IPS-NIHi7 (cell line): ENCODE results near the gene MYT1.
"Not testable (repeated sequence)": the region's sequence is repeated elsewhere in the genome, so short reads cannot be mapped to it uniquely, and the experiment has no call there.

Experiments used
- DNase-seq: peaks from one replicate; pipeline ENCODE4 v3.0.0; 2012; ENCODE audit warnings: mixed read lengths; ENCODE audit errors: extremely low spot score

The MYT1 gene

DNA sequence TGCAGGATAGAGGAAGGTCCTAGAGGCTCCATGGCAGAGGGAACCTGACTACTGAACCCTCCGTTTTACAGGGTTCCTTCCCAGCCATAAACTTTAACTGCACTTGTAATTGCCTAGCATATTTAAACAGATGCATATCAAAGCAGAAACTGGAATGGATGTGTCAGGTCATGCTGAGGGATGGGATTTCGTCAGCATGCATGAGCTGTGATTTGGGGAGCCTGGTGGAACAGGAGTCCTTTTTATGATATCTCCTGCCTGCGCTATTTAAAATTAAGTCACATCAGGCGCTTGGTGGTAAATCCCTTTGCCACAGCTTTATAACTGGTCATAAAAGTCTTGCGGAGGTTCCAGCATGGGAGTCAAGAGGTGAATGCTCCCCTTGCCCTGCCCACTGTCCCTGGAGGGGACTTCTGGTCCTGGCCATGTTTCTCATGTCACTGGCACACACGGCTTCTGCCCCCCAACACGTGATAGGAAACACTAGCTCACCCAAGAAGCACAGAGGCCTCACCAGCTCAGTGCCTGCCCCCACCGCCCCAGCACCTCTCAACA is 65.3 kb downstream of the MYT1 start:
- no peak for DNase-seq

DNA sequence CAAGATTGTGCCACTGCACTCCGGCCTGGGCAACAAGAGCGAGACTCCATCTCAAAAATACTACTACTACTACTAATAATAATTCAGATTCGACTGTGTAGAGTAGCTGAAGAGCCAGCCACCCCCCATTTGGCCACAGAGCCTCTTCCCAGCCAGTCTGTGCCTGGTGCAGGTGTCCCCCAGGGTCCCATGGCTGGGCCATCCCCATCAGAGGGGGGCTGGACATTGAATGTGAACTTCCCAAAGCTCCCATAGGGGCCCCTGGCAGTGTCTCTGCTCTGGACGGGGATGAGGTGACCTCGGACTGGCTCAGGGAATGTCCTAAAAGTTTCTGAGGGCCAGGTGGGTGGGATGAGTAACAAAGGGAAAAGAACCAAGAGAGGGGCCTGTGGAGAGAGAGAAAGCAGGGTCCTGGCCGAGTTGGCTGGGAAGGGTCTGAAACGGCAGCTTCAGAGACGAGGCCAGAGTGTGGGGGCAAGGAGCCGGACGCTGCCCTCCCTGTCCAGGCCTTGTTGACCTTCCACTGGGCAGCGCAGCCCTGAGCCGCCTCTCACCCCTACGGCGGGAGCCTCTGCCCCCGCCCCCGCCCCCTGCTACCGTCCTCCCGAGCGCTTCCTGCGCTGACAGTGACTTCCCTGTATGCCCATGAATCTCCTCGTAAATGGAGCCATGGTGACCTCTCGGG is 66.4 kb downstream of the MYT1 start:
- DNase-seq, result no peak

DNA sequence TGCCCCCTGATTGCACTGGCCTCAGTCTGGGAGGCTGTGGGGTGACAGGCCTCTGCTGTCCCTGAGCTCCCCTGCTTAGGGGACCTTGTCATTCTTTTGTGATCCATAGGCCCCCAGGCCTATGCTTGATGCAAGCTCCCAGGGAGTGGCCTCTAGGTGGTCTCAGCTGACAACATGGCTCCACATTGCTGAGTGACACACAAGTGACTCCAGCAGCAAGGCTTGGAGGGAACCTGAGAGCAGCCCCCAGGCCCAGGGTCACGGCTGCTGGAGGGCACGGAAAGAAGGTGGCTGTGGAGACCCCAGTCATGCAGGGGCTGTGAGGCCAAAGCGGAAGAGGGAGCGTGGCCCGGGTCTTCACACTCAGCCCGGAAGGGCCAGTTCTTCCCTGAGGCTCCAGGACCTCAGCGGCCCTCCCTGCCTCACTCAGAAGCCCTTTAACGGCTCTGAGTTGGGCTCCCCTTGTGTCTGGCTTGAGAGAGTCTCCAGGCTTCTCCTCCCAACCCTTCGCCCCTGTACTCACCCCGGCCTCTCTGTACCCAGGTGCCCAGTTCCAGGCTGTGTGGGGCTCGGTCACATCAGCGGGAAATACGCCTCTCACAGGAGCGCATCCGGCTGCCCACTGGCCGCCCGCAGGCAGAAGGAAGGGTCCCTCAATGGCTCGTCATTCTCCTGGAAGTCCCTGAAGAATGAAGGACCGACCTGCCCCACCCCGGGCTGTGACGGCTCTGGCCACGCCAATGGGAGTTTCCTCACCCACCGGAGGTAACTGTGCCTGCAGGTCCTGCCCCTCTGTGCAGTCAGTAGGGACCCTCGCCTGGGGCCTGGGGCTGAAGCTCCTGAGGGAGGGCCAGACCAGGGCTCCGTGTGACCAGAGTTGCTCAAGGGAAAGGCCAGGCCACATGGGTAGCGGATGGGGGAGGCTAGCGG is 67.6 kb downstream of the MYT1 start:
- no peak for DNase-seq

DNA sequence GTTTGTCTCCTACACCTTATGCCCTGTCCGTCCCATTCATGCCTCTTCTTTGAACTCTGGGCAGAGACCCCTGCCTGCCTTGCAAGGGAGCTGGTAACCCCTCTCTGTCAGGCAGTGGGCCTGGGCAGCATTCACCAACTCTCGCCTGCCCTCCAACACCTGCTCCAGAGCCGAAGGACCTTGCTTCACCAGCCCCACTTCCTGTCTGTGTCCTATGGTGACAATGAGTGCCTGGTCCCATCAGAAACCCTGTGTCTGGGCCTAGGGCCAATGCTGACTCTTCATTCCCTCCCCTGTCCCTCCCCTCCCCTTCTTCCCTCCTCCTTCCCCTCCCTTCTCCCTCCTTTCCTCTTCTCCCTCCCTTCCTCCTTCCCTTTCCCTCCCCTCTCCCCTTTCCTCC is 68.5 kb downstream of the MYT1 start:
- no peak for DNase-seq

DNA sequence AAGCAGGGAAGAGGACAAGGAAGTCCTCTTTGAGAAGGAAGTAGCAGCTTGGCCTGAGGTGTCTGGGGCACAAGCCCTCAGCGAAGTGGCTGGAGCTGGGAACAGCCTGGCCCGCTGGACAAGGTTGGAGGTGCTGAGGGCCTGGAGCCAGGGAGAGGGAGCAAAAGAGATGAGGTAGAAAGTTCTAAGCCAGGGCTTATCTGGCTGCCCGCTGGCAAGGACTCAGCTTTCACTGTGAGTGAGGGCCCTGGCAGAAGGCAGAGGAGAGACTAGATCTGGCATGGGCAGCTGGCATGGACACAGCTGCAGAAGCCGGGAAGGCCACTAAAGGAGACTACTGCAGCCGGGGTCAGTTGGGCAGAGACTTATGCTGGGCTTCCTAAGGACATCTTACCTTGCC is 69.5 kb downstream of the MYT1 start:
- DNase-seq, result no peak

DNA sequence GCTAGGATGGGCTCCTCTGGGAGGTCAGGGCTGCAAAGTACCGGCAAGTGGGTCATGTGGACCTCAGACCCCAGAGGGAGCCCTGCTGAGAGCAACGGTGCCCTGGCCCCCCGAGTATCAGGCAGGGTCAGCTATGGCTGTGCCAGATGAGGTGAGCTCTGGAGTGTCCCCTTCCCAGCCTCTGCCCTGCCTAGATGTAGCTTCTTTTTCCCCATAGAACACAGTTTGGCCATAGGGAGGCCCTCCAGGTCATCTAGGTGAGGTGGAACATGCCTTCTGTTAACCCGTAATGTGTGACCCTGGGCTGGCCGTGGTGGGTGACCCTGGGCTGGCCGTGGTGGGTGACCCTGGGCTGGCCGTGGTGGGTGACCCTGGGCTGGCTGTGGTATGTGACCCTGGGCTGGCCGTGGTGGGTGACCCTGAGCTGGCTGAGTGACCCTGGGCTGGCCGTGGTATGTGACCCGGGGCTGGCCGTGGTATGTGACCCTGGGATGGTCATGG is 70.1 kb downstream of the MYT1 start:
- no peak for DNase-seq

DNA sequence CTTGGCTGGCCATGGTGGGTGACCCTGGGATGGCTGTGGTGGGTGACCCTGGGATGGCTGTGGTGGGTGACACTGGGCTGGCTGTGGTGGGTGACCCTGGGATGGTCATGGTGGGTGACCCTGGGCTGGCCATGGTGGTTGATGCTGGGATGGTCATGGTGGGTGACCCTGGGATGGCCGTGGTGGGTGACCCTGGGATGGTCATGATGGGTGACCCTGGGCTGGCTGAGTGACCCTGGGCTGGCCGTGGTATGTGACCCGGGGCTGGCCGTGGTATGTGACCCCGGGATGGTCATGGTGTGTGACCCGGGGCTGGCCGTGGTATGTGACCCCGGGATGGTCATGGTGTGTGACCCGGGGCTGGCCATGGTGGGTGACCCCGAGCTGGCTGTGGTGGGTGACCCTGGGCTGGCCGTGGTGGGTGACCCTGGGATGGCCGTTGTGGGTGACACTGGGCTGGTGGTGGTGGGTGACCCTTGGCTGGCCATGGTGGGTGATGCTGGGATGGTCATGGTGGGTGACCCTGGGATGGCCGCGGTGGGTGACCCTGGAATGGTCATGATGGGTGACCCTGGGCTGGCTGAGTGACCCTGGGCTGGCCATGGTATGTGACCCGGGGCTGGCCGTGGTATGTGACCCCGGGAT is 70.8 kb downstream of the MYT1 start:
- not testable (repeated sequence) for DNase-seq

DNA sequence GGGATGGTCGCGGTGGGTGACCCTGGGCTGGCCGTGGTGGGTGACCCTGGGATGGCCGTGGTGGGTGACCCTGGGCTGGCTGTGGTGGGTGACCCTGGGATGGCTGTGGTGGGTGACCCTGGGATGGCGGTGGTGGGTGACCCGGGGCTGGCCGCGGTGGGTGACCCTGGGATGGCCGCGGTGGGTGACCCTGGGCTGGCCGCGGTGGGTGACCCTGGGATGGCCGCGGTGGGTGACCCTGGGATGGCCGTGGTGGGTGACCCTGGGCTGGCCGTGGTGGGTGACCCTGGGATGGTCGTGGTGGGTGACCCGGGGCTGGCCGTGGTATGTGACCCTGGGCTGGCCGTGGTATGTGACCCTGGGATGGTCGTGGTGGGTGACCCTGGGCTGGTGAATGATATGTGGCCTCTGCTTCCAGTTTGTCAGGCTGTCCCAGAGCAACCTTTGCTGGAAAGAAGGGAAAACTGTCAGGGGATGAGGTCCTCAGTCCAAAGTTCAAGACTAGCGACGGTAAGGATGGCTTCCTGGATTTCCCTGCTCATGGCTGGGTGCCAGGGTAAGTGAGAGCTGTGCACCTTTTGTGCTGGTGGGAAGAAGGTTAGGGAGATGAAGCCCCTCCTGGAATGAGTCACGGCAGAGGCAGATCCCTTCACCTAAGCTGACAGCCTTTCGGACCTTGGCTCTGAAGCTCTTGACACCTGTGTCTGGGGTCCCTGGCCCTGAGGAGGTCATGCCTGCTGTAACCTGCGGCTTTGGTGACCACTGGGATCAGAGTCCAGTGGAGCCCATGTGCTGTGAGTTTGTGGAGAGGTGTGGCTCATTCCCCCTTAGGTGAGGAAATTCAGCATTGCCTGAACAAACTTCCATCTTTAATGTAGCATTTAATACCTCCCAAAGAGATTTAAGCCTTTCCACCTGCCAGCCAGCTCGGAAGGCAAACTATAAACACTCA is 72.2 kb downstream of the MYT1 start:
- DNase-seq, result no peak

DNA sequence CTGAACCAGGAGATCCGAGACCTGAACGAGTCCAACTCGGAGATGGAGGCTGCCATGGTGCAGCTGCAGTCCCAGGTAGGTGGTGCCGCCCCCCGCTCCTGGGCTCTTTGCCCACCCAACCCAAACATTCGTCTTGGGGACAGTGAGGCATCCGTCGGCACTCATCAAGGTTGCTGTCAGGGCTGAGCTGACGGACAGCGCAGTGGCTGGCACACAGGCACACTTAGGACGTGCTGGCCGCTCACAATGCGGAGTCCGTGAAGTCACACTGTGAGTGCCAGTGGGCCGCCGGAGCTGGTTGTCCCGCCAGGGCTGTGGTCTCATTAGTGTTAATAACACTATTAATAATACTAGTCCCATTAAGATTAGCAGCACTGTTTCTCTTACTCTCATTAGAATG is 73.1 kb downstream of the MYT1 start:
- no peak for DNase-seq

DNA sequence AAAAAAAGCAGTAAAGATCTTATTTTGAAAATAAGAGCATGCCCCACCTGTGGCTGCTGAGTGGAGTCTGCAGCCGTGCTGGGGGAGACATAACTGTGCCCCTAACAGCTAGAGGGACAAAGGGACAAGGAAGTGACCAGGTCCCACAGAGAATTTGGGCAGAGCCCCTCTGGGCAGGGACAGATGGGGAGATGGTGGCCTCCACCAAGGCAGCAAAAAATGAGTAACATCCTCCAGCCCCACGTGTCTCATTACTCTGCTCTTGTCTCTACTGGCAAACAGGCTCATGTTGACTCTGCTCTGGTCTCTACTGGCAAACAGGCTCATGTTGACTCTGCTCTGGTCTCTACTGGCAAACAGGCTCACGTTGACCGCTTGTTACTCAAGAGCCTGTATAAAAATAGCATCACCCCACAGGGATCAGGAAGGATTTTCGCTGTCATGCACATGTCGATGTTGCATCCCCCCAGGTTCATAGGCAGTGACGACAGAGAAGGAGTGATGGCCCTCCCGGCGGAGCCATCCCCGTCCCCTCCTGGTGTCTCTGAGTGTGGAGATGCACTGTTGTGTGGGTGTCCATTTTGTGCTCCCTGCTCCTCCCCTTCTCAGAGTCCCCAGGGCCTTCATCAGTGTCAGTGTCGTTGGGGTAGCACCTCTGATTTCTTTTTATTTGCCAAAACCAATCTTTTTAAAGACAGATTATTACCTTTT is 74.0 kb downstream of the MYT1 start:
- no peak for DNase-seq

DNA sequence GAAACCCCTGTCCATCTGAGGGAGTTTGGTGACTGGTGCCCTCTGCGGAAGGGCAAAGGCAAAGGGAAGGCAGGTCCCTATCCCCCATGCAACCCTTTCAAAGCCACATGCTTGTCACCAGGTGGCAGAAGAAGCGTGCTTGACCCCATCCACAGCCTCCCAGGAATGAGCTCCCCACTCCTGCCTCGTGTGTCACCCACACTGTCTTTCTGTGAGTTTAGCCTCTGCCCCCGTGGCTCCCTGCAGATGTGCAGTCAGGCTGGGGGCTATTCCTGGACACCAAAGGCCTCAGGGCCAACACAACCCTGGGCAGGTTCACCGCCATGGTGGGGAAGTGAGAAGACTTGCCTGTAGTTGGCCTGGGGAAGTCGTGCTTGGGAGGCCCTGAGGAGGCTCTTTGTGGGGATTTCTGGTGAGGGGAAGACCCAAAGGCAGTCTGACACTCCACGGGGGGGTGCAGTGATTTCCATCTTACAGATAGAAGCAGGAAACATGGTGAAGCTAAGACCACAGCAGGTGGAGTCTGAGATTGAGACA is 74.7 kb downstream of the MYT1 start:
- DNase-seq, result no peak

DNA sequence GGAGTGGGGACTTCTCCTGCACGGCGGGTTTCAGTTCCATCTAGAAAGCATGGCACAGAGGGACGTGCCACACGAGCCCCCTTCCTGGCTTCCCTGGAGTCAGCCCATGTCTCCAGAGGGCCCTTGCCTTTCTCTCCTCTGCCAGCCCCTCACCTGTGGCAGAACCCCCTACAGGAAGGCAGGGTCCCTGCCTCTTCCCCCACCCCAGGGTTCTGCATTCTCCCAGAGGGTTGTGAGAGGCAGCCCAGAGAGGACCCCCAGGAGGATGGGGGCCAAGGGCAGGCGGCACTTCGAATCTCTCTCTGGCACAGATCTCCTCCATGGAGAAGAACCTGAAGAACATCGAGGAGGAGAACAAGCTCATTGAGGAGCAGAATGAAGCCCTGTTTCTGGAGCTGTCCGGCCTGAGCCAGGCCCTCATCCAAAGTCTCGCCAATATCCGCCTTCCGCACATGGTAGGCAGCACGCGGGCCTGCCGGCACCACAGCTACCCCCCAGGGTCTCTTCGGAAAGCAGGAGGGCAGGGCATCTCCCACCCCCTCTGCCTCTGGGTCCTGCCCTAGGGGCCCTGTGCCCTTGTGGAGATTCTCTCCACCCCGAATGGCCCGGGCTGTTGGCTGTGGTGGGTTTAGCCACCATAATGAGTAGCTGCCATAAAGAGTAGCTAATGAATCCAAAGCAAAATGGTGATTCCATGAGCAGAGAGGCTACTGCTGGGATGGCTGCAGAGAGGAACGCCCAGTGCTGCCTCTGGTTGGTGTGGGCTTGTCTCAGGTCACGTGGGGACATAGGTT is 75.4 kb downstream of the MYT1 start:
- DNase-seq, result no peak

DNA sequence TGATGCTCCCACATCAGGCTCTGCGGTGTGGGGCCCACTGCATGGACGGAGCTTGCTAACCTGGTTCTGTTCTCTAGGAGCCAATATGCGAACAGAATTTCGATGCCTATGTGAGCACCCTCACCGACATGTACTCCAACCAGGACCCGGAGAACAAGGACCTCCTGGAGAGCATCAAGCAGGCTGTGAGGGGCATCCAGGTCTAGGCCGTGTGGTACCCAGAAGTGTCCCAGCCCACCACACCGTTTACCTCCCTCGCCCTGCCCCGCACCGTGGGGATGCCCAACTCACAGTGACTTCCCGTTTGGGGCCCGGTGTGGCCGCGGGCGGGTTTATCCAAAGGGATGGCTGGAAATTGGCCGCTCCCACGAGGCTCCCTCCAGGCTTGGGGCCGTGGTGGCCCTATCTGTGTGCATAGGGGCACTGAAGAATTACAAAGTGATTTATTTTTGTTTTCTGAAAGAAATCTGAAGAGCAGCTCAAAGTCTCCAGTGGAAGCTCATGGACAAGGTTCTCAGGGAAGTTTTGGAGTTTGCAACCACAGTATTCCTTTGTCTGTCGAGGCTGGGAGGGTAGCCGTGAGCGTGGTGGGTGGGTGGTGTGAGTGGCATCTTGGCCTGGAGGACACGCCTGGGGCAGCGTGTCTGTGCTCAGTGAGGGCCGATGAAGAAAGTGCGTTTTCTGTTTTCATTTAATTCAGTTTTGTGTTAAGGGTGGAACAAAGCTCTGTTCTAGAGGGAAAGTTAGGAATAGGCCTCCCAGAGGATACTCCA is 76.2 kb downstream of the MYT1 start:
- DNase-seq, result no peak

DNA sequence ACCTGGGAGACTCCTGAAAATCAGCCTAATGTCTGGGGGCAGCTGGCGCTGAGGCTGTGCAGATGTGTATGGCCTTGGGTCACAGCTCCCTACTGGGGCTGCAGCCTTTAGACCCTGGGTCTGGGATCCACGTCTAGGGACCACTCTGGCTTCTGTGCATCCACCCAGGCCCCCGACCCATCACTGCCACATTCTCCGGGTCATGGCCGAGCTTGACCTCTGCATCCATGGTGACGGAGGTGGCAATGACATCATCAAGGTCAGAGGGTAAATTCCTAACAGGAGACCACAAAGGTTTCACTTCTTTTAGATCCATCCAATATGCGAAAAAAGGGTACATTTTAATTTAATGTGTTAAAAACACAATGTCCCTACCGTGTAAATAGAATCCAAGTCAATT is 76.8 kb downstream of the MYT1 start:
- DNase-seq, result no peak

DNA sequence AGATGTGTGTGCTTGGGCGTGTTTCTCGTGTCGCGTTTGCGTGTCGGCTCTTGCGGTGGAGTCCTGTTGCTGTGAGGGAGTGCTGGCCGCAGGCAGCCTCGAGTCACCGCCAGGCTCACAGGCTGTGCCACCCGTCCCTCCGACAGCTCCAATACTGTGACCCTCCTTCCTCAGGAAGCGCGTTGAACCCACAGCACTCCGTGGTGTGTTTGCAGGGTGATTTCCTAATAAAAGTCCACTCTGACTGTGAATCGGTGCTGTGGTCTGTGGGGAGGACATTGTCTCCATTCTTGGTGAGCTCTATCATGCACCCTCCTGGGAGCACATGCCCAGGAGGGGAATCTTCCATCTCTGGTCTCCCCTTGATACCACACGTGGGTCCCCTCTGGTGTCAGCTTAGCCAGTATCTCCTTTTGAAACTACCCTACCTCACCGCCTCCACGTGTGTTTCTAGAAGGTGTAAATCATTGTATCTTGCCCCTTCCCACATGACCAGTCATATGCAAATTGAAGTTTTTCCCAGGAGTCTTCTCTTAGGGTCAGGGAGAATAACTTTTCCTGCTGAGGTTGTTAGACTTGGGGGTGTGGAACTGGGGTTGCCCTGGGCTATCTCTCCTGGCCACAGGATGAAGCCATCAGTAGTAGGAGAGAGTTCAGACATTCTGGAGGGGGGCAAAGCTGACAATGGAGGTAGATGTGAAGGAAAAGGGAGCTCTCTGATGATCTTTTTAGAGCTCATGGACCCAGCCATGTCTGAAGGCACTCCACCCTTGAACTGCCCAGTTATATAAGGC is 77.9 kb downstream of the MYT1 start:
- DNase-seq, result no peak

DNA sequence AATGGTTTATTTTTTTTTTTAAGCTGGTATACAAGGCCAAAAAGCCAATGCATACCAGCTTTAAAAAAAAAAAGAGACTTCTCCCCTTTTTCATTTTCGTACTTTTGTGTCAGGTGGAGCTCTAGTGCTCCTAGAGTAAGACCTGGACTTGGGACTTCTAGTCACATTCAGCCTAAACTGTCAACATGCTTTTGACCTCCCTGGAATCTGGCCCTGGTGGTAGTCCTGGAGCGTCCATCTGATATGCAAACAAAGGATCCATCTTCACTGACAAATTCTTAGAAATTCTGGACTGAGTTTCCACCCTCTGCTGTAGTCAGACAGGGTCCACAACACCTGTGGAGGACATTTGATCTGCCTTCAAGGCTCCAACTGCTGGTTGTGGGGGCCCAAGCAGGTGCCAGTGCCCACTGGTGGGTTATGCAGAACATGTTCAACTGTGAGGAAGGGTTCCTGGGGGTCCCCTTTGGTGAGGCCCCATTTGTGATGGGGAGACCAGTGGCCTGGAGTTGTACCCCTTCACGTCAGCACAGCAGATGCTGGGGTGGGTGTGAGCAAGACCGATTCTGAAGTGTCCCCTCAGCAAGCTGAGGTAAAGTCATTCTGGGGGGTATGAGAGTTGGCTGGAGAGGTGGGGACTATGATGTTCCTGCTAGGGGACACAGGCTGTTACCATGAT is 78.7 kb downstream of the MYT1 start:
- no peak for DNase-seq

DNA sequence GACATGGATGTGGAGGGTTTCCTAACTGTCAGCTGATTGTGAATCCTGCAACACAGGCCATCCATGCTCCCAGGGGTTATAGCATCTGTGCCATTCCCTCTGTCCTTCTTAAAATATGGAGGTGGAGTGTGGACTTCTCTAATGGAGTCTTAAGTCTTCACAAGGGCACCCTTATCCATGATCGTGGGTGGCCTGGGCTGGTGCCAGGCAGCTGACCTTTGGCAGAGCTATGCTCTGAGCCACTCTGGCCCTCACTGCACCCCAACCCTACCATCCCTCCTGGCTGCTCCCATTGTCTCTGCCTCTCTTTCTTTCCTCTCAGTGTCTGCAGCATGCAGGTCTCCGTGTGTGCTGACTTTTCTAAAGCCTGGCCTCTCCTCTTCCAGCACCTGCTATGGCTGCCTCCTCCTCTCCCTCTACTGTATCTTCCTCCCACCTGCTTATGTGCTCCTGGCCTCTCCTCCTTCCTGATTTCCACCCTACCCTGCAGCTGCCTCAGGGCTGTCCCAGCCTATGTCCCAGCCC is 80.1 kb downstream of the MYT1 start:
- no peak for DNase-seq
